Tongue (tissue), 2 donors: ENCODE results near the gene CPXCR1. TPM values are rescaled to one million over a fixed set of nuclear protein-coding genes. Genes with fewer than 3 reads are reported as not detected.
"Not testable (repeated sequence)": the region's sequence is repeated elsewhere in the genome, so short reads cannot be mapped to it uniquely, and the experiment has no call there.

ENCODE experiments used
- DNase-seq: peaks from one replicate; pipeline ENCODE4 v3.0.0-alpha.2; 2015
- total RNA-seq: library from RNA; depleted of rRNA; stranded (reverse); fragments of >200 nt; gene quantifications from one replicate; pipeline ENCODE4 v1.2.3, GENCODE V29; 2014

Gene CPXCR1
- not detected for total RNA-seq

DNA sequence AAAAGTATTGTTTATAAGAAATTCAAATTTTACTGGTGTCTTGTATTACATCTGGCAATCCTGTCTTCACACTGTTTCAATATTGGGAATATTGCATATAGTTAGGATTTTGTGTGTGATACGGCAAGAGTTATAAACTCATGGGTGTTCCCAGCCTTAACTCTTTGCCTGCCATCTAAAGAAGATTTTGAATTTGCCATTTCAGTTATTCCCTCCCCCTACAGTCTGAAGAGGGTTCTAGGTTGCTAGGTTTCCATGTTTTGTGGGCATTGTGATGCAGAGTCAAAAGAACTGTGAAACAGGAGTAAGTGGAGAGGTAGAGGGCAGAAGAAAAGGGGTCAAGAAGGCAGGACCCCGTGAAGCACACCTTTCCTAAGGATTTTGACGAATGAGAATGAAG lies at the start of gene CPXCR1:
Gene CPXCR1 (plus strand): TSS at position 301 of the 400 bp plus-strand sequence. CDS start 6,190 bp downstream, outside the sequence.
- no peak for DNase-seq

DNA sequence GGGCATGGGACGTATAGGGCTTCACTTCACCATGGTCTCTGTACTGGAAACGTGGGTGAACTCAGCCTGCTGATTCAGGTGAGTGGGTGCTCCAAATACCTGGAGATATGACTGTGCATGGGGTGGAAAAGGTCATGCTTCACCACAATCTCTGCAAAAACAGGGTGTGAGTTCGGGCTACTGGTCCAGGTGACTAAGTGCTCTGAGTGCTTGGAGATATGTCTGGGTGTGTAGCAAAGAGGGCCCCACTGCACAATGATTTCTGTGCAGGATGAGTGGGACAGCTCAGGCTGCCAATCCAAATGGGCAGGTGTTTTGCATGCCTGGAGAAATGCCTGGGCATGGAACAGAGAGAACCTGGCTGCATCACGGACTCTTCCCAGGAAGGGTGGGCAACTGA lies 11.2 kb upstream of the CPXCR1 start:
- no peak for DNase-seq

DNA sequence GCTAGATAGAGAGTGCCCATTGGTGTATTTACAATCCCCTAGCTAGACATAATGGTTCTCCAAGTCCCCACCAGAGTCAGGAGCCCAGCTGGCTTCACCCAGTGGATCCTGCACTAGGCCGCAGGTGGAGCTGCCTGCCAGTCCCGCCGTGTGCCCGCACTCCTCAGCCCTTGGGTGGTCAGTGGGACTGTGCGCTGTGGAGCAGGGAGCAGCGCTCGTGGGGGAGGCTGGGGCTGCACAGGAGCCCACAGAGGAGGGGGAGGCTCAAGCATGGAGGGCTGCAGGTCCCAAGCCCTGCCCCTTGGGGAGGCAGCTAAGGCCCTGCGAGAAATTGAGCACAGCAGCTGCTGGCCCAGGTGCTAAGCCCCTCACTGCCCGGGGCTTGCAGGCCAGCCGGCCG lies 810 bp upstream of the CPXCR1 start:
- not testable (repeated sequence) for DNase-seq

DNA sequence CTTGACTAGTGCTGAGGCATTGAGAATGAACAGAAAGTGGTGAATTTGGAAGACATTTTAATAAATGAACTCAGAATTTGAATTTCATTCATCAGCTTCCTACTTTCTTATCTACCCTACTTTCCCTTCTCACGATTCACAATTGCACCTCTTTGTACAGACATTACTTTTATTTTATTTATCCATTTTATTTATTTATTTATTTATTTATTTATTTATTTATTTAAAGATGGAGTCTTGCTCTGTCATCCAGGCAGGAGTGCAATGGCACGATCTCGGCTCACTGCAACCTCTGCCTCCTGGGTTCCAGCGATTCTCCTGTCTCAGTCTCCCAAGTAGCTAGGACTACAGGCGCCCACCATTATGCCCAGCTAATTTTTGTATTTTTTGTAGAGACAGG lies 5.3 kb downstream of the CPXCR1 start:
- DNase-seq, result not testable (repeated sequence)

DNA sequence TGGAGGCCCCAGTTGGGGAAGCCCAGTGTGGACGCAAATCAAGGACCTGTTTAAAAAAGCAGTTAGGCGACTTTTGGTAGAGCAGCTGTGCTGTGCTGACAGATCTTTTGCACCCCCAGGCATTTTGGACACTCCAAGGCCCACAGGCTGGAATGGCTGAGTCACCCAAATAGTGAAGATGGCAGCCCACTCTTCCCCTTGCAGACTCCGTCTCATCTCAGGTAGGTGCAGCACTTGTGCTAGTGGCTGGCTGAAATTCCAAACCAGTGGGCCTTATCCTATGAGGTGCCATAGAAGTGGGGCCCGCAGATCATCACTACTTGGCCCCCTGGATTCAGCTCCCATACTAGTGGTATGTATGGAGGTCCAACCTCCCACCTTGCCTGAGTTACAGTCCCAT lies 42.8 kb downstream of the CPXCR1 start:
- no peak for DNase-seq
